Fibroblast of mammary gland (primary cell): ENCODE results near the gene ATRAID.
"Not testable (repeated sequence)": the region's sequence is repeated elsewhere in the genome, so short reads cannot be mapped to it uniquely, and the experiment has no call there.

Experiments used
- DNase-seq: peaks from one replicate; pipeline ENCODE4 v3.0.0-alpha.2; 2010; ENCODE audit warnings: low read depth
- H3K4me3 ChIP-seq: 2 replicates; pipeline ENCODE4 v1.5.1; 2011; ENCODE audit warnings: low read depth, mild to moderate bottlenecking, low read length, moderate library complexity; ENCODE audit not compliant: control insufficient read depth
- CTCF ChIP-seq: conservative IDR thresholded peaks from 2 replicates; pipeline ENCODE4 v1.5.1; 2011; ENCODE audit warnings: low read depth, low read length, inconsistent platforms; ENCODE audit not compliant: control insufficient read depth, insufficient read depth

The ATRAID gene

GRCh38 chr2:27174638-27175037, 37.2 kb upstream of the ATRAID start:
- no peak overlapping the region for H3K4me3 ChIP-seq
- TF ChIP-seq CTCF = no peak
- no peak for DNase-seq

- DNase-seq = peak; percentile 40
- no peak for TF ChIP-seq CTCF
- H3K4me3 ChIP-seq = no peak overlapping the region
These were observed 36.5 kb upstream of the ATRAID start for GRCh38 chr2:27175330-27175729.

- DNase-seq, H3K4me3 ChIP-seq: not testable (repeated sequence)
These were observed 36.1 kb upstream of the ATRAID start for GRCh38 chr2:27175781-27176180.

- no peak for TF ChIP-seq CTCF
- H3K4me3 ChIP-seq = no peak overlapping the region
- DNase-seq = no peak
These were observed 34.1 kb upstream of the ATRAID start for GRCh38 chr2:27177441-27178351.

- no peak for TF ChIP-seq CTCF
- DNase-seq = no peak
- H3K4me3 ChIP-seq = no peak overlapping the region
These were observed 33.4 kb upstream of the ATRAID start for GRCh38 chr2:27178469-27178868.

- H3K4me3 ChIP-seq = no peak overlapping the region
- DNase-seq = no peak
- no peak for TF ChIP-seq CTCF
These were observed 32.4 kb upstream of the ATRAID start for GRCh38 chr2:27179344-27180000.

- DNase-seq = peak; percentile 88
- H3K4me3 ChIP-seq = no peak overlapping the region
- TF ChIP-seq CTCF = no peak
These were observed 29.5 kb upstream of the ATRAID start for GRCh38 chr2:27182346-27182745.
